HepG2 (cell line): ENCODE measurements around the gene SUPT4H1. TPM values are rescaled to one million over a fixed set of nuclear protein-coding genes. Genes with fewer than 3 reads are reported as not detected.
A peak's percentile ranks its signal among the peaks of the same experiment; 100 is the strongest.

Source experiments
- ATAC-seq: fragments of 200-7000 bp; cut with Tn5 transposase; 3 replicates; pipeline ENCODE4 v1.9.1; 2020; ENCODE audit warnings: mild to moderate bottlenecking, moderate library complexity
- BruUV-seq: library from RNA; stranded (reverse); fragments of 400-500 nt; replicated peaks from 2 replicates; lab custom pipeline; 2021; lab: Mats Ljungman, UMichigan
- CTCF ChIA-PET: fragments of 300-600 bp; formaldehyde crosslinking; extraction: SDS; loops from one replicate; lab custom pipeline; 2021; ENCODE audit warnings: low total read pairs, inconsistent platforms, low intra/inter-chr PET ratio; lab: Yijun Ruan, JAX
- POLR2A ChIA-PET: fragments of 350-600 bp; sonication (Branson Sonifier 250); formaldehyde crosslinking; loops from one replicate; lab custom pipeline; 2020; ENCODE audit warnings: antibody characterized with exemption, inconsistent platforms; lab: Yijun Ruan, JAX
- DNase-seq: peaks from one replicate; pipeline ENCODE4 v3.0.0-alpha.2; 2015; ENCODE audit warnings: low spot score
- FAIRE-seq: peaks from 3 replicates; lab custom pipeline; 2011; peaks lifted over from hg19 to GRCh38; lab: Jason Lieb, UNC
- H2AFZ ChIP-seq: one replicate; pipeline ENCODE4 v1.6.1; 2011; ENCODE audit warnings: low read length, inconsistent platforms
- H3K27ac ChIP-seq: fragments of 300-600 bp; 3 replicates; pipeline ENCODE4 v1.8.0; 2011; ENCODE audit warnings: mixed run types, mild to moderate bottlenecking, mixed read lengths, low read length, inconsistent platforms; ENCODE audit not compliant: insufficient read depth; ENCODE audit errors: extremely low read length
- H3K27me3 ChIP-seq, 2 experiments: fragments of 200-600 bp in 1 of 2; 2 replicates in 1 of 2; 3 replicates in 1 of 2; pipeline versions ENCODE4 v1.6.0 to v1.8.0; 2011; ENCODE audit warnings: low read length in 2 of 2, mild to moderate bottlenecking in 2 of 2, moderate library complexity in 2 of 2, inconsistent platforms in 1 of 2; ENCODE audit not compliant: insufficient read depth in 2 of 2, control insufficient read depth in 1 of 2
- H3K36me3 ChIP-seq, 2 experiments: fragments of 200-600 bp in 1 of 2; replicated peaks in 1 of 2; 2 replicates in 1 of 2; 3 replicates in 1 of 2; pipeline versions ENCODE4 v1.5.1 to v1.8.0; 2011; ENCODE audit warnings: low read length in 2 of 2, inconsistent platforms in 1 of 2; ENCODE audit not compliant: insufficient read depth in 2 of 2, control insufficient read depth in 1 of 2
- H3K4me1 ChIP-seq: 2 replicates; pipeline ENCODE4 v1.5.1; 2012; ENCODE audit warnings: low read length, inconsistent platforms; ENCODE audit not compliant: insufficient read depth
- H3K4me2 ChIP-seq: 2 replicates; pipeline ENCODE4 v1.6.0; 2011; ENCODE audit warnings: low read depth, low read length, inconsistent platforms
- H3K4me3 ChIP-seq, 3 experiments: fragments of 200-600 bp in 1 of 3; sonication (generic), shearing (Covaris generic) in 1 of 3; replicated peaks in 1 of 3; 2 replicates each; pipeline ENCODE4 v1.5.1; 2011 to 2016; ENCODE audit warnings: low read length in 3 of 3, inconsistent platforms in 2 of 3, low read depth in 2 of 3, mild to moderate bottlenecking in 2 of 3, control low read depth in 1 of 3, mixed read lengths in 1 of 3; ENCODE audit not compliant: insufficient read depth in 1 of 3
- H3K79me2 ChIP-seq: one replicate; pipeline ENCODE4 v1.6.1; 2011; ENCODE audit warnings: low read length, inconsistent platforms; ENCODE audit not compliant: insufficient read depth
- H3K9ac ChIP-seq: 2 replicates; pipeline ENCODE4 v1.6.0; 2011; ENCODE audit warnings: mild to moderate bottlenecking, low read depth, low read length, inconsistent platforms; ENCODE audit not compliant: insufficient read depth
- H3K9me3 ChIP-seq: 2 replicates; pipeline ENCODE4 v1.5.1; 2012; ENCODE audit warnings: mild to moderate bottlenecking, low read length
- H4K20me1 ChIP-seq: 2 replicates; pipeline ENCODE4 v1.6.0; 2011; ENCODE audit warnings: inconsistent platforms, mild to moderate bottlenecking, low read length, moderate library complexity; ENCODE audit not compliant: insufficient read depth
- CTCF ChIP-seq: sonication (generic); formaldehyde crosslinking; IDR thresholded peaks from 2 replicates; pipeline ENCODE4 v1.5.0; 2020; ENCODE audit warnings: mild to moderate bottlenecking, missing genetic modification reagents, moderate library complexity
- E2F1 ChIP-seq: sonication (generic); formaldehyde crosslinking; IDR thresholded peaks from 2 replicates; pipeline ENCODE4 v1.5.0; 2020; ENCODE audit warnings: missing genetic modification reagents
- KLF11 ChIP-seq: IDR thresholded peaks from 2 replicates; pipeline ENCODE4 v1.6.1; 2016; ENCODE audit warnings: missing compliant biosample characterization
- MAFK ChIP-seq, 2 experiments: IDR thresholded peaks in 1 of 2; conservative IDR thresholded peaks in 1 of 2; 2 replicates each; pipeline ENCODE4 v1.6.1; 2011; ENCODE audit warnings: improper control_type of control experiment in 2 of 2, low read length in 2 of 2
- POLR2G ChIP-seq: fragments of 200-400 bp; formaldehyde crosslinking; IDR thresholded peaks from 2 replicates; pipeline ENCODE4 v1.6.1; 2018; ENCODE audit warnings: mild to moderate bottlenecking, low read depth, low read length, moderate library complexity
- ZNF207 ChIP-seq: fragments of 450-650 bp; IDR thresholded peaks from 2 replicates; pipeline ENCODE4 v1.6.1; 2016; ENCODE audit warnings: antibody characterized with exemption, borderline replicate concordance
- WGBS: methylation state at CpG from one replicate; pipeline ENCODE4 v1.1.6; 2017; ENCODE audit warnings: low lambda C conversion rate; 5-methylcytosine and 5-hydroxymethylcytosine counted together
- in situ Hi-C: cut with HindIII; loops from 2 replicates; pipeline ENCODE4 v1.10.0; 2017; ENCODE audit warnings: low pct_unique_long_range_greater_than_20kb; ENCODE audit not compliant: extremely low pct_ligation_motif_present
- intact Hi-C: fragments of 100-400 bp; cut with micrococcal nuclease; formaldehyde crosslinking; loops from one replicate; pipeline ENCODE4 v1.10.0; 2022; ENCODE audit not compliant: unreplicated experiment
- polyA plus RNA-seq, 8 experiments: library from polyadenylated mRNA; depleted of rRNA in 3 of 8; stranded (reverse) in 7 of 8; unstranded in 1 of 8; fragments of >200 nt; fragmentation: Illumina TruSeq in 4 of 8; extraction: Trizol in 4 of 8; gene quantifications; 2 replicates each; pipeline versions ENCODE4 v1.2.1 to v1.2.3, GENCODE V29; 2011 to 2016; ENCODE audit warnings: low read depth in 4 of 8, missing spikeins in 1 of 8, mixed read lengths in 1 of 8; ENCODE audit not compliant: insufficient read depth in 1 of 8
- total RNA-seq, 5 experiments: library from RNA; depleted of rRNA; stranded (reverse); fragments of >200 nt; fragmentation: Illumina TruSeq; extraction: Trizol; gene quantifications; 2 replicates each; pipeline ENCODE4 v1.2.3, GENCODE V29; 2016; ENCODE audit warnings: low read depth in 1 of 5

Gene SUPT4H1
- total and polyA plus RNA-seq, 2 of the 13 experiments (the other 11 are each of a cell fraction or from before 2014, with no cell fraction given), result 155 to 244 TPM

GRCh38 chr17:58344791-58345157 is 7.2 kb downstream of the SUPT4H1 start:
- no TSS peak for BruUV-seq
- 92% methylated on average over 2 of the region's 2 CpGs for WGBS

More at GRCh38 chr17:58344791-58345157, 7.2 kb downstream of the SUPT4H1 start:
- in situ Hi-C loops (no loop called here), intact Hi-C loops (no loop called here)
- H3K9ac ChIP-seq, result no peak overlapping the region
- no peak overlapping the region for H3K4me2 ChIP-seq
- POLR2A ChIA-PET, result interaction anchor here (0.7 to 5.3 kb wide), 11 partner anchors 7 to 170 kb away, joined by 3 to 39 read pairs (median 6); partner anchors contain the start of genes MTMR4, RNF43 and SUPT4H1
- no peak overlapping the region for H3K4me3 ChIP-seq
- H3K27me3 ChIP-seq, result no peaks in the 10 kb centered on the region
- peaks cover 35 to 61% of the 10 kb centered on the region in 2 experiments for H3K36me3 ChIP-seq
- no peak for DNase-seq
- no peak for TF ChIP-seq ZNF207
- no peak for TF ChIP-seq KLF11
- peak; percentile 24 to 25; a peak in 1 of 4 replicates for TF ChIP-seq MAFK (conservative IDR thresholded peaks at IDR 0.05 in 1 of 2, IDR thresholded peaks at IDR 0.05 in 1 of 2; ENCODE audit: low read length in 2 of 2)
- TF ChIP-seq CTCF, result 0 out of 2 replicates have a peak, but pooled peaks have one; percentile 13
- 0 out of 2 replicates have a peak, but pooled peaks have one; percentile 17 for TF ChIP-seq POLR2G
- TF ChIP-seq E2F1 (CRISPR knock-in tag), result no peak
- TF ChIP-seq, all 625 proteins: peak for 3
- ATAC-seq (peak; percentile 18), FAIRE-seq (no peak)
- Histone ChIP-seq H3K9me3 (no peaks in the 10 kb centered on the region), H3K79me2 (peaks cover 3% of the 10 kb centered on the region), H2AFZ (no peak overlapping the region), H3K27ac (no peak overlapping the region), H3K4me1 (peaks cover 5% of the 10 kb centered on the region; the same call in 1 of the 2 replicates), H4K20me1 (no peaks in the 10 kb centered on the region)
- CTCF ChIA-PET, result no interaction called here
